ENCODE results near the gene BHLHA15. TPM values are rescaled to one million over a fixed set of nuclear protein-coding genes. Genes with fewer than 3 reads are reported as not detected.

Gene BHLHA15
- polyA plus RNA-seq, 1 of the 3 experiments (the other 2 are of a cell fraction) = 0.10 TPM

DNA sequence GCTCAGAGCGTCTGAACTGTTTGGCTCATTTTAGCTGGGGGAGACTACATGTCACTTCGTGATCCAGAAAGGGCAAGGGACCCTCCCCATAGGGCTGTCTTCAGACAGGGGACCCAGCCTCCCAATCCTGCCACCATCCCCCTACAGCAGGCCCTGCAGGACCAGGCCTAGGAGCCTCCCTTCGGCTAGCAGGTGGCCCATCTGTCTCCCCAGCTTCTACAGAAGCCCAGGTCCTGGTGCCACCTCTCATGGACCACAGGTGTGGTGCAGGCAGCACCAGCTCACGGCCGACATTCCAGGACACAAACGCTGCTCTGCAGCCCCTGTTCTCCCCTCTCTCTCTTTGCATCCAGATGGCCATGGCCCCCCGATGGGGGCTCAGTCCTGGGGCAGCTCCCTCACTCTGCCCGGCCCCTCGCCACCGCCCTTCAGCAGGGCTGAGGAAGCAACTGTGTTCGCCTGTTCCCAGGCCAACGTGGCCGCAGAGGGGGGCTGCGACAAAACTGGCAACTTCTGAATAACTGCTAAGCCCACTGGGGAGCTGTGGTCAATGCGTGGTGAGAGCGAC, 30.5 kb downstream of the BHLHA15 start:
- CTCF ChIA-PET = interaction anchor here (0.6 to 2.7 kb wide), 10 partner anchors 8 to 219 kb away, joined by 3 to 24 read pairs (median 4); partner anchors contain the start of gene LMTK2
- H3K79me2 ChIP-seq (ENCODE audit: insufficient read depth) = no peaks in the 10 kb centered on the region
- H3K9me3 ChIP-seq = no peaks in the 10 kb centered on the region
- H3K4me2 ChIP-seq = no peak overlapping the region
- H3F3A ChIP-seq (replicated peaks; ENCODE audit: insufficient read depth) = no peaks in the 10 kb centered on the region
- H3K36me3 ChIP-seq (replicated peaks in 1 of 2; ENCODE audit: control insufficient read depth in 1 of 2, insufficient read depth in 2 of 2, low read length in 1 of 2) = peaks cover 8 to 10% of the 10 kb centered on the region in 2 experiments
- POLR2A ChIA-PET = no interaction called here
- H3K27me3 ChIP-seq (ENCODE audit: insufficient read depth) = no peaks in the 10 kb centered on the region
- no peak for TF ChIP-seq YY1 (IDR thresholded peaks at IDR 0.05; ENCODE audit: low read depth)
- TF ChIP-seq, protein P1, sequence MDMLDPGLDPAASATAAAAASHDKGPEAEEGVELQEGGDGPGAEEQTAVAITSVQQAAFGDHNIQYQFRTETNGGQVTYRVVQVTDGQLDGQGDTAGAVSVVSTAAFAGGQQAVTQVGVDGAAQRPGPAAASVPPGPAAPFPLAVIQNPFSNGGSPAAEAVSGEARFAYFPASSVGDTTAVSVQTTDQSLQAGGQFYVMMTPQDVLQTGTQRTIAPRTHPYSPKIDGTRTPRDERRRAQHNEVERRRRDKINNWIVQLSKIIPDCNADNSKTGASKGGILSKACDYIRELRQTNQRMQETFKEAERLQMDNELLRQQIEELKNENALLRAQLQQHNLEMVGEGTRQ (IDR thresholded peaks at IDR 0.05; ENCODE audit: borderline replicate concordance, low read depth, low read length) = no peak
- TF ChIP-seq CHD2 (IDR thresholded peaks at IDR 0.05; ENCODE audit: low read length, partially characterized antibody) = no peak
- no peak for TF ChIP-seq GATA2 (CRISPR knock-in tag; IDR thresholded peaks at IDR 0.05)
- TF ChIP-seq RFX5 (IDR thresholded peaks at IDR 0.05; ENCODE audit: low read length) = no peak
- TF ChIP-seq, protein P2, sequence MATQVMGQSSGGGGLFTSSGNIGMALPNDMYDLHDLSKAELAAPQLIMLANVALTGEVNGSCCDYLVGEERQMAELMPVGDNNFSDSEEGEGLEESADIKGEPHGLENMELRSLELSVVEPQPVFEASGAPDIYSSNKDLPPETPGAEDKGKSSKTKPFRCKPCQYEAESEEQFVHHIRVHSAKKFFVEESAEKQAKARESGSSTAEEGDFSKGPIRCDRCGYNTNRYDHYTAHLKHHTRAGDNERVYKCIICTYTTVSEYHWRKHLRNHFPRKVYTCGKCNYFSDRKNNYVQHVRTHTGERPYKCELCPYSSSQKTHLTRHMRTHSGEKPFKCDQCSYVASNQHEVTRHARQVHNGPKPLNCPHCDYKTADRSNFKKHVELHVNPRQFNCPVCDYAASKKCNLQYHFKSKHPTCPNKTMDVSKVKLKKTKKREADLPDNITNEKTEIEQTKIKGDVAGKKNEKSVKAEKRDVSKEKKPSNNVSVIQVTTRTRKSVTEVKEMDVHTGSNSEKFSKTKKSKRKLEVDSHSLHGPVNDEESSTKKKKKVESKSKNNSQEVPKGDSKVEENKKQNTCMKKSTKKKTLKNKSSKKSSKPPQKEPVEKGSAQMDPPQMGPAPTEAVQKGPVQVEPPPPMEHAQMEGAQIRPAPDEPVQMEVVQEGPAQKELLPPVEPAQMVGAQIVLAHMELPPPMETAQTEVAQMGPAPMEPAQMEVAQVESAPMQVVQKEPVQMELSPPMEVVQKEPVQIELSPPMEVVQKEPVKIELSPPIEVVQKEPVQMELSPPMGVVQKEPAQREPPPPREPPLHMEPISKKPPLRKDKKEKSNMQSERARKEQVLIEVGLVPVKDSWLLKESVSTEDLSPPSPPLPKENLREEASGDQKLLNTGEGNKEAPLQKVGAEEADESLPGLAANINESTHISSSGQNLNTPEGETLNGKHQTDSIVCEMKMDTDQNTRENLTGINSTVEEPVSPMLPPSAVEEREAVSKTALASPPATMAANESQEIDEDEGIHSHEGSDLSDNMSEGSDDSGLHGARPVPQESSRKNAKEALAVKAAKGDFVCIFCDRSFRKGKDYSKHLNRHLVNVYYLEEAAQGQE (IDR thresholded peaks at IDR 0.05; ENCODE audit: low read depth, low read length) = no peak
- TF ChIP-seq, protein P3, sequence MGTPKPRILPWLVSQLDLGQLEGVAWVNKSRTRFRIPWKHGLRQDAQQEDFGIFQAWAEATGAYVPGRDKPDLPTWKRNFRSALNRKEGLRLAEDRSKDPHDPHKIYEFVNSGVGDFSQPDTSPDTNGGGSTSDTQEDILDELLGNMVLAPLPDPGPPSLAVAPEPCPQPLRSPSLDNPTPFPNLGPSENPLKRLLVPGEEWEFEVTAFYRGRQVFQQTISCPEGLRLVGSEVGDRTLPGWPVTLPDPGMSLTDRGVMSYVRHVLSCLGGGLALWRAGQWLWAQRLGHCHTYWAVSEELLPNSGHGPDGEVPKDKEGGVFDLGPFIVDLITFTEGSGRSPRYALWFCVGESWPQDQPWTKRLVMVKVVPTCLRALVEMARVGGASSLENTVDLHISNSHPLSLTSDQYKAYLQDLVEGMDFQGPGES (IDR thresholded peaks at IDR 0.05; ENCODE audit: low read depth, low read length) = no peak
- no peak for TF ChIP-seq SIN3A (IDR thresholded peaks at IDR 0.05; ENCODE audit: borderline replicate concordance, low read depth, low read length)
- TF ChIP-seq RCOR1 (IDR thresholded peaks at IDR 0.05; ENCODE audit: low read length) = no peak
- no peak for TF ChIP-seq TEAD4 (IDR thresholded peaks at IDR 0.05; ENCODE audit: borderline replicate concordance, insufficient read depth)
- no peak for TF ChIP-seq EP300 (IDR thresholded peaks at IDR 0.05; ENCODE audit: borderline replicate concordance in 1 of 2, low read depth in 1 of 2, low read length in 1 of 2)
- TF ChIP-seq EZH2phosphoT487 (IDR thresholded peaks at IDR 0.05; ENCODE audit: borderline replicate concordance, low read depth) = no peak
- TF ChIP-seq JUND (IDR thresholded peaks at IDR 0.05) = no peak
- TF ChIP-seq, protein P4, sequence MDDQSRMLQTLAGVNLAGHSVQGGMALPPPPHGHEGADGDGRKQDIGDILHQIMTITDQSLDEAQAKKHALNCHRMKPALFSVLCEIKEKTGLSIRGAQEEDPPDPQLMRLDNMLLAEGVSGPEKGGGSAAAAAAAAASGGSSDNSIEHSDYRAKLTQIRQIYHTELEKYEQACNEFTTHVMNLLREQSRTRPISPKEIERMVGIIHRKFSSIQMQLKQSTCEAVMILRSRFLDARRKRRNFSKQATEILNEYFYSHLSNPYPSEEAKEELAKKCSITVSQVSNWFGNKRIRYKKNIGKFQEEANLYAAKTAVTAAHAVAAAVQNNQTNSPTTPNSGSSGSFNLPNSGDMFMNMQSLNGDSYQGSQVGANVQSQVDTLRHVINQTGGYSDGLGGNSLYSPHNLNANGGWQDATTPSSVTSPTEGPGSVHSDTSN (IDR thresholded peaks at IDR 0.05) = no peak
- TF ChIP-seq RAD21 (IDR thresholded peaks at IDR 0.05; ENCODE audit: low read length) = no peak
- H3K27ac ChIP-seq (ENCODE audit: low read depth in 2 of 2, low read length in 1 of 2) = no peak overlapping the region
- 83% methylated on average over 15 of the region's 16 CpGs for WGBS (ENCODE audit: low lambda C conversion rate)
- no peaks in the 10 kb centered on the region for H4K20me1 ChIP-seq (ENCODE audit: insufficient read depth)
- DNase-seq = no peak
- H3K9me2 ChIP-seq = no peaks in the 10 kb centered on the region
- H3K9ac ChIP-seq = no peak overlapping the region
- no peak overlapping the region for H2AFZ ChIP-seq (ENCODE audit: low read depth)
- H3K4me1 ChIP-seq (ENCODE audit: control insufficient read depth in 1 of 2, insufficient read depth in 2 of 2, low read depth in 1 of 2, low read length in 1 of 2) = no peaks in the 10 kb centered on the region
- H3K4me3 ChIP-seq (ENCODE audit: low read depth in 2 of 2, low read length in 1 of 2) = no peak overlapping the region

Measured in SK-N-SH (cell line).